Activated T-cell treated with anti-CD3 and anti-CD28 coated beads, Interleukin-2, amount 50 U/mL, for 24 hours (primary cell): ENCODE measurements around the gene ASAP2.

Experiments used
- DNase-seq: peaks from one replicate; pipeline ENCODE4 v3.0.0-alpha.2; 2020
- H3K27ac Mint-ChIP-seq: 2 replicates; pipeline ENCODE4 v1.8.0; 2020; ENCODE audit warnings: mild to moderate bottlenecking, mixed read lengths
- H3K27me3 Mint-ChIP-seq: 2 replicates; pipeline ENCODE4 v1.8.0; 2020; ENCODE audit warnings: mixed read lengths
- H3K36me3 Mint-ChIP-seq: 2 replicates; pipeline ENCODE4 v1.8.0; 2020; ENCODE audit warnings: low read depth, mixed read lengths
- H3K4me1 Mint-ChIP-seq: 2 replicates; pipeline ENCODE4 v1.8.0; 2020; ENCODE audit warnings: low read depth, mixed read lengths
- H3K4me3 Mint-ChIP-seq: 2 replicates; pipeline ENCODE4 v1.8.0; 2020; ENCODE audit warnings: mild to moderate bottlenecking, moderate library complexity, mixed read lengths
- H3K9me3 Mint-ChIP-seq: 2 replicates; pipeline ENCODE4 v1.8.0; 2020; ENCODE audit warnings: mixed read lengths

ASAP2 gene

GRCh38 chr2:9315280-9315847 is 108.8 kb downstream of the ASAP2 start:
- no peaks in the 10 kb centered on the region for H3K9me3 Mint-ChIP-seq
- H3K27me3 Mint-ChIP-seq, result no peaks in the 10 kb centered on the region
- H3K36me3 Mint-ChIP-seq, result no peaks in the 10 kb centered on the region
- no peak overlapping the region for H3K27ac Mint-ChIP-seq
- no peak overlapping the region for H3K4me3 Mint-ChIP-seq
- H3K4me1 Mint-ChIP-seq, result no peaks in the 10 kb centered on the region
- no peak for DNase-seq

DNA sequence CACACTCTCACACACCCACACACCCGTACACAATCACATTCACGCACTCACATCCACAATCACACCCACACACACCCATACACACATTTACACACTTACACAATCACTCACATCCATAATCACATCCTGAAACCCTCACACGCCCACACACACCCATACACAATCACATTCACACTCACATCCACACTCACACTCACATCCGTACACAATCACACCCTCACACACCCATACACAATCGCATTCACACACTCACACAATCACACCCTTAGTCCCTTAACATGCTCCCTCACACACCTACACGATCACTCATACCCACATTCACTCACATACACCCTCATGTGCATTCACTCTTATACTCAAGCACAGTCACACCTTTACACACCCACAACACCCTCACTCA is 110.9 kb downstream of the ASAP2 start:
- Mint-ChIP-seq H3K36me3 (no peaks in the 10 kb centered on the region), H3K4me3 (no peak overlapping the region), H3K27ac (no peak overlapping the region), H3K4me1 (no peaks in the 10 kb centered on the region), H3K27me3 (no peaks in the 10 kb centered on the region), H3K9me3 (no peaks in the 10 kb centered on the region)
- no peak for DNase-seq

GRCh38 chr2:9318461-9319337 is 112.1 kb downstream of the ASAP2 start:
- no peak for DNase-seq
- H3K4me1 Mint-ChIP-seq, result no peaks in the 10 kb centered on the region
- no peaks in the 10 kb centered on the region for H3K9me3 Mint-ChIP-seq
- H3K27me3 Mint-ChIP-seq, result no peaks in the 10 kb centered on the region
- H3K4me3 Mint-ChIP-seq, result no peak overlapping the region
- no peaks in the 10 kb centered on the region for H3K36me3 Mint-ChIP-seq
- H3K27ac Mint-ChIP-seq, result no peak overlapping the region

- no peak overlapping the region for H3K4me3 Mint-ChIP-seq
- no peak overlapping the region for H3K27ac Mint-ChIP-seq
- H3K36me3 Mint-ChIP-seq, result no peaks in the 10 kb centered on the region
- no peaks in the 10 kb centered on the region for H3K9me3 Mint-ChIP-seq
- no peaks in the 10 kb centered on the region for H3K27me3 Mint-ChIP-seq
- DNase-seq, result no peak
- no peaks in the 10 kb centered on the region for H3K4me1 Mint-ChIP-seq
Measured at GRCh38 chr2:9319338-9319715, 112.7 kb downstream of the ASAP2 start.

GRCh38 chr2:9322576-9322975 is 116.0 kb downstream of the ASAP2 start:
- no peaks in the 10 kb centered on the region for H3K36me3 Mint-ChIP-seq
- H3K4me1 Mint-ChIP-seq, result no peaks in the 10 kb centered on the region
- H3K27ac Mint-ChIP-seq, result no peak overlapping the region
- no peak overlapping the region for H3K4me3 Mint-ChIP-seq
- H3K27me3 Mint-ChIP-seq, result no peaks in the 10 kb centered on the region
- no peak for DNase-seq
- H3K9me3 Mint-ChIP-seq, result no peaks in the 10 kb centered on the region

DNA sequence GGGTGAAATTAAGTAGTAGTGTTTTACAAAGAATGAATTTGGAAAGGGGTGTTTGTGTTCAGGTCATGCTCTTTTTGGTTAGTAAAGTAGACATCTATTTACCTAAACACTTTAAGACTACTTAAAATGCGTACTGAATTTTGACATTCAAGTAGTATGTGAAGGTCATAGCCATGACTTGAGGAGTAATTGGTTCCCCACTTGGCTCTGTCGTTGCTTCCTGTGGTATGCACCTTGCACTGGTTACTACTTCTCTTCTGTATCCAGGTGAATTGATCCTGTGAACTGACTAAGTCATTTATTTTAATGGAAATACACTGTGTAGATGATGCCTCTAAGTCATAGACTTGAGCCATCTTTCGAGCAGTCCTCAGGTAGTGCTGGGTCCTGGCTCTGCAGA is 118.8 kb downstream of the ASAP2 start:
- Mint-ChIP-seq H3K27me3 (no peaks in the 10 kb centered on the region), H3K4me3 (no peak overlapping the region), H3K36me3 (no peaks in the 10 kb centered on the region), H3K4me1 (no peaks in the 10 kb centered on the region), H3K27ac (no peak overlapping the region), H3K9me3 (no peaks in the 10 kb centered on the region)
- no peak for DNase-seq

- H3K27ac Mint-ChIP-seq, result no peak overlapping the region
- no peak for DNase-seq
- H3K9me3 Mint-ChIP-seq, result no peaks in the 10 kb centered on the region
- no peaks in the 10 kb centered on the region for H3K27me3 Mint-ChIP-seq
- H3K4me1 Mint-ChIP-seq, result no peaks in the 10 kb centered on the region
- H3K4me3 Mint-ChIP-seq, result no peak overlapping the region
- no peaks in the 10 kb centered on the region for H3K36me3 Mint-ChIP-seq
Measured at GRCh38 chr2:9326975-9327374, 120.4 kb downstream of the ASAP2 start.

- H3K4me3 Mint-ChIP-seq, result no peak overlapping the region
- H3K4me1 Mint-ChIP-seq, result no peaks in the 10 kb centered on the region
- no peak overlapping the region for H3K27ac Mint-ChIP-seq
- DNase-seq, result no peak
- H3K27me3 Mint-ChIP-seq, result no peaks in the 10 kb centered on the region
- H3K9me3 Mint-ChIP-seq, result no peaks in the 10 kb centered on the region
- no peaks in the 10 kb centered on the region for H3K36me3 Mint-ChIP-seq
Measured at GRCh38 chr2:9327873-9328352, 121.3 kb downstream of the ASAP2 start.

- H3K4me1 Mint-ChIP-seq, result no peaks in the 10 kb centered on the region
- no peak overlapping the region for H3K4me3 Mint-ChIP-seq
- no peak for DNase-seq
- H3K27me3 Mint-ChIP-seq, result no peaks in the 10 kb centered on the region
- no peaks in the 10 kb centered on the region for H3K36me3 Mint-ChIP-seq
- no peaks in the 10 kb centered on the region for H3K9me3 Mint-ChIP-seq
- no peak overlapping the region for H3K27ac Mint-ChIP-seq
Measured at GRCh38 chr2:9328931-9329330, 122.3 kb downstream of the ASAP2 start.

DNA sequence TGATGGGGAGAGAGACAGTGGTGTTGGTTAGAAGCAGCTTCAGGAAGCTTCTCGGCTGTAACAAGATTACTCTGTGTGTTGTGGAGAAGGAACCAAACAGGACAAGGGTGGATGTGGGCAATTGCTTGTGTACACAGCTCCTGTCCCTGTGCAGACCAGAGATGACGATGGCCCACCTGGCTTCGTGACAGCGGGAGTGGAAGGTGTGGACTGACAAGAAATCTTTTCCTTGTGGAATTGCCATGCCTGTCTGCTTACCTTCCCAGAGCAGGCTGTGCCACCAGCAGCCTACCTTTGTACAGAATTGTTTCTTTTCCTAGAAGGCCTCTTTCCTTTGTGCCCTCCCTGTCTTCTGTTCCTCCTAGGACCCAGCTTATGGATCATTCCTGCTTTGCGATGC is 122.9 kb downstream of the ASAP2 start:
- no peaks in the 10 kb centered on the region for H3K4me1 Mint-ChIP-seq
- no peaks in the 10 kb centered on the region for H3K36me3 Mint-ChIP-seq
- H3K27ac Mint-ChIP-seq, result no peak overlapping the region
- H3K9me3 Mint-ChIP-seq, result no peaks in the 10 kb centered on the region
- DNase-seq, result no peak
- H3K4me3 Mint-ChIP-seq, result no peak overlapping the region
- H3K27me3 Mint-ChIP-seq, result no peaks in the 10 kb centered on the region

DNA sequence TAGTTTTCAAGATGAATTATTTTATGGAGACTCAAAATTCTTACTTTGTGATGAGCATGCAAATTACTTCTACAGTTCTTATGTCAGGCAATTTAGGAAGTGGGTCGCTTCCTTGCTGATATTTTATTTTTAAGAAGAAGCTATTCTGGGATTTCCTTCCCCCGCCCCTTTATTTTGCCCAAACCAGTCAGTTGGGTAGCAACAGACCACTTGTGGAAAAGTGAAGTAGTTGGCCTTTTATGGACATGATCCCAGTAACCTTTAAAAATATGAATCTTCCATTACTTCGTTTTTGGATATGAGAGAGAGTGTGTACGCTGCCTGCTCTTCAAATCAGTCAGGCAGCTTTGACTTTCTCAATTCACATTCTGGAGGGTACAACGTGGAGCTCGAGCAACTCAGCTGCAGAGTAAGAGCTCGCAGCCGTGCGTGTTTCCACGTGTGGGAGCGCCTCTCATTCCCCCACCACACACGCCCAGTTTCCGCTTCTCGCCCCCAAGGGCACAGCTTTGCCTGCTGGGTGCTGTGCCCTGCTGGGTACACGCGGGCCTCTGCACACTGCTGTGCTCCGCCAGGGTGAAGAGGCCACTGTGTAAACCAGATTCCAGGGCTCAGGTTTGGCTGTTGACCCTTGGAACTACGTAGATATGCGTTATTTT is 124.1 kb downstream of the ASAP2 start:
- H3K27ac Mint-ChIP-seq, result no peak overlapping the region
- no peaks in the 10 kb centered on the region for H3K27me3 Mint-ChIP-seq
- no peaks in the 10 kb centered on the region for H3K36me3 Mint-ChIP-seq
- peaks cover 1% of the 10 kb centered on the region for H3K4me1 Mint-ChIP-seq
- no peak overlapping the region for H3K4me3 Mint-ChIP-seq
- no peak for DNase-seq
- H3K9me3 Mint-ChIP-seq, result no peaks in the 10 kb centered on the region

- peaks cover 7% of the 10 kb centered on the region for H3K4me1 Mint-ChIP-seq
- no peak overlapping the region for H3K27ac Mint-ChIP-seq
- H3K9me3 Mint-ChIP-seq, result no peaks in the 10 kb centered on the region
- no peaks in the 10 kb centered on the region for H3K27me3 Mint-ChIP-seq
- no peak for DNase-seq
- no peaks in the 10 kb centered on the region for H3K36me3 Mint-ChIP-seq
- H3K4me3 Mint-ChIP-seq, result no peak overlapping the region
Measured at GRCh38 chr2:9331704-9332103, 125.1 kb downstream of the ASAP2 start.

GRCh38 chr2:9332136-9332852 is 125.7 kb downstream of the ASAP2 start:
- no peaks in the 10 kb centered on the region for H3K27me3 Mint-ChIP-seq
- DNase-seq, result no peak
- no peak overlapping the region for H3K4me3 Mint-ChIP-seq
- no peaks in the 10 kb centered on the region for H3K9me3 Mint-ChIP-seq
- no peaks in the 10 kb centered on the region for H3K36me3 Mint-ChIP-seq
- H3K27ac Mint-ChIP-seq, result no peak overlapping the region
- H3K4me1 Mint-ChIP-seq, result peaks cover 7% of the 10 kb centered on the region

DNA sequence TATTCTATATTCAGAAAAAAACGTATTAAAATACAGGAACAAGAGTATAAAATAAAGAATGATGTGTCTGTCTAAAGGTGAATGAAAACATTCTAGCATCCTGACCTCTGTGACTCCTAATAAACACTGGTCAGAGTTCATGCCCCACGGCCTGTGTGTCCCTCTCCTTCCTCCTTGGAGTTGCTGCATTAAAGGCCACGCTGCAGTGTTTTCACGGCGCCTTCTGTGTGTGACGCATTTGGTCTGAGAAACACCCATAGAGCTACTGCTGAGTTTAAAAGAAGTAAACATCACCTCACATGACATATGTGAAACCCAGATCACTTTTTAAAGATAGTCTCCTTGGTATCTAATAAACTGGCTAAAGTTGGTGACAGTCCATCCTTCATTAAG is 126.2 kb downstream of the ASAP2 start:
- H3K4me1 Mint-ChIP-seq, result peaks cover 7% of the 10 kb centered on the region
- no peak overlapping the region for H3K27ac Mint-ChIP-seq
- no peaks in the 10 kb centered on the region for H3K36me3 Mint-ChIP-seq
- no peak overlapping the region for H3K4me3 Mint-ChIP-seq
- DNase-seq, result no peak
- no peaks in the 10 kb centered on the region for H3K27me3 Mint-ChIP-seq
- H3K9me3 Mint-ChIP-seq, result no peaks in the 10 kb centered on the region
